Stimulated activated CD4-positive, alpha-beta T cell treated with anti-CD3 and anti-CD28 coated beads, Interleukin-2, amount 100 ng/mL, for 4 hours (primary cell): ENCODE measurements around the gene CASR.

Source experiments
- DNase-seq: peaks from one replicate; pipeline ENCODE4 v3.0.0-alpha.2; 2020; ENCODE audit warnings: low read depth

CASR gene

GRCh38 chr3:122306622-122306953, 123.1 kb downstream of the CASR start:
- DNase-seq = no peak

DNA sequence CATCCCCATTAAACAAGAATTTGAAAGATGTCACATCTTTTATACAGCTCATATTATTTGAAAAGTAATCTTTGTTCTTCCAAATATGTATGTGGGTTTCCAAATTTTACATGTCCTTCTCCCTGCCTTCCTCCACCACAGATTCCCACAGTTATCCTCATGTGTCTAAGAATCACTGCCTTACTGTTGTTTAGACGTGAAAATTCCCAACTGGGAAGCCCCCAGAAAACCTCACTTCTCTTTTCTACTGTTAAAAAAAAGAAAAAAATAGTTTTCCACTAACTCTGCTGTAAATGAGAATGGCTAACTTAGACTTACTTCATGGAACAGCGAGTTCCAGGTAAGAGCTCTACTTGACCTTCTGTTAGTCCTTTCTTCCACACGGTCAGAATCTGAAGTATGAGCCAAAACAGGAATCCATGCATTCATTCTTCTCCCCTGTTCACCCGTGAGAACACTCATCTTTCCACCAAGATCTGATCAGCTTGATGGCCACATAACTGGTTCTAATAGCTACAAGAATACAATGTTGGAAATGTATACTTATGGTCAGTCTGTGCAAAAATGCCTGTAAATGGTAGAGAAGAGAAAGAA, 123.7 kb downstream of the CASR start:
- DNase-seq = no peak

DNA sequence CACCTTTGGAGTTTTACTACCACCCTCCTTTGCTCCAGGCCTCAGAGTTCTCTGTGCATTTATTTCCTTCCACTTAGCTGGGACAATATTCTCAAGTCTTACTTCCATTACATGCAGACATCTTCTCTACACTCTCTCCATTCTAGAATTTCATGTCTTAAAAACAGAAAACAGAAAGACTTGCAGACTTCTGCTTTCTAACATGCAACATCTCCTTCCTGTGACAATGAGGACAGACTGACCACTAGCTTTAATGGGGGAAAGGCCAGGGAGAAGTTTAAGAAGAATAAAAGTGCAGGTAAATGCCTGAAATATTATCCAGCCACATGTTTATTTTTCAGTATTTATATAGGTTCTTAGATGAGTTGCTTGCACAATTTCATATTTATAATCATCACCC, 124.5 kb downstream of the CASR start:
- DNase-seq = no peak

GRCh38 chr3:122310361-122310760, 126.9 kb downstream of the CASR start:
- no peak for DNase-seq

DNA sequence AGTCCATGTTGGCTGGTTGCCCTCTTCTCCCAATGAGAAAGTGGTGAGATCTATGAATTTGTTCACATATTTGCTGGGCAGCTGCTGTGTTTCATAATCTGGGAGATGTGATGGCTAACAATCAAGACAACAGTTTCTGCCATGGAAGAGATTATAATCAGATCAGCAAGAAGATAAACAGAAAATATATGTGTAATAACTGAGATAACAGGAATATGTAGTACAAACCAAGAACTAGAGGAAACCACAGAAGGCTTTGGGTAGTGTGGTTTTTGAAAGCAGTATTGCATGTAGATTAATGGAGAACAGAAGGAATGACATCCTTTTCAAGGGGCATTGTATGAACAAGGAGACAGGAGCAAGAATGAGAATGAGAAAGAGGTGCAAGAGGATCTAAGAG, 129.4 kb downstream of the CASR start:
- no peak for DNase-seq

DNA sequence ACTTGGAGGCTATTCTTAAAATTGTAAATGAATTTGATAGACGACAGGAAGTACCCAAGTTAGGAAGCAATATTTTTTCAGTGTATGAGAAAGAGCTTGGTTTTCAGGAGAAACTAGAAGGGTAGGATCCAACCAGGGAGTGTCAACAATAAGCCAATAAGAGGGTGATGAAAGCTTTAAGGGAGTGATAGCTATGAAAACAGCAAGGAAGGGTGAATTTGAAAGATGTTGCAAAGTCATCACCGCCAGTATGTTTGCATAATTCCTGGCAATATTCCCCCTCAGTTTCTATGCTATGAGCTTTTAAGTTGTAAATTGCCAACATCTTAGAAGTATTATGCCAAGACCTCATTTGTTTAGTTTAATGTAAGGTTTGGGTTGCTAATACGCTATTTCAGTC, 129.8 kb downstream of the CASR start:
- DNase-seq = no peak

DNA sequence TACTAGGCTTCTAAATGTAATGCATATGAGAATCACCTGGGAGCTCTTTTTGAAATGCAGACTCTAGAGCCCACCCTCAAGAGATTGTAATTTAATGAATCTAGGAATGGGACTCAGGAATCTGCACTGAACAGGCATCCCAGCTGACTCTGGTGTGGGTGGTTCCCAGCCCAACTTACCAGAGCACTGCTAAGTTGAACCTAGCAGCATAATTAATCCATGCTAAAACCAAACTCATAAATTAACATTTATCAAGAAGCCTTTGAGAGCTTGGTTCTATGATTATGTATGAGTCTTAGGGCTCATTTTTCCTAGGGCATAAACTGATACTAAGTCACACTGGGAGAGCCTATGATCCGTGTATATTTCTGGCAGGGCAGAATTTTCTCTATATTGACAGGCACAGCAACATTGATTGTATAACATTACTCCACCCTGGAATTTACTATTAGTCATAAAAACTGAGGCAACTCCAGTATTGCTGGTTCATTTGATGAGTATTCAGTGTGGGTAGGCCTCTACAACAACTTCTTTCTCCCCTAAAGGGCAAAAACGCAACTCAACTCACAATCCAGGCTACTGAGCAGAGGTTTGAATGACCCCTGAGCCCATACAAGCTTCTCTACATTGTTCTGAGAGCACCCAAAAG, 130.9 kb downstream of the CASR start:
- no peak for DNase-seq

- DNase-seq = no peak
These were observed 132.2 kb downstream of the CASR start for GRCh38 chr3:122315619-122316018.

GRCh38 chr3:122316368-122316767, 132.9 kb downstream of the CASR start:
- DNase-seq = no peak

DNA sequence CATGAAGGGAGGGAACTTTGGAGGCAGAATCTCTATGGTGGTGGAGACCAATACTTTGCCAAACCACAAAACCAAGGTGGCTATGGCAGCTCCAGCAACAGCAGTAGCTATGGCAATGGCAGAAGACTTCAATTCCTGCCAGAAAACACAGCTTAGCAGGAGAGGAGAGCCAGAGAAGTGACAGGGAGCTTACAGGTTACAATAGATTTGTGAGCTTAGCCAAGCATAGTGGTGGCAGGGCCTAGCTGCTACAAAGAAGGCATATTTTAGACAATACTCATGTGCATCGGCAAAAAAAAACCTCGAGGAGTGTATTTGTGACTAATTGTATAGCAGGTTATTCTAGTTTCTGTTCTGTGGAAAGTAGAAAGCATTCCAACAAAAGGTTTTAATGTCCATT, 135.2 kb downstream of the CASR start:
- DNase-seq = no peak

DNA sequence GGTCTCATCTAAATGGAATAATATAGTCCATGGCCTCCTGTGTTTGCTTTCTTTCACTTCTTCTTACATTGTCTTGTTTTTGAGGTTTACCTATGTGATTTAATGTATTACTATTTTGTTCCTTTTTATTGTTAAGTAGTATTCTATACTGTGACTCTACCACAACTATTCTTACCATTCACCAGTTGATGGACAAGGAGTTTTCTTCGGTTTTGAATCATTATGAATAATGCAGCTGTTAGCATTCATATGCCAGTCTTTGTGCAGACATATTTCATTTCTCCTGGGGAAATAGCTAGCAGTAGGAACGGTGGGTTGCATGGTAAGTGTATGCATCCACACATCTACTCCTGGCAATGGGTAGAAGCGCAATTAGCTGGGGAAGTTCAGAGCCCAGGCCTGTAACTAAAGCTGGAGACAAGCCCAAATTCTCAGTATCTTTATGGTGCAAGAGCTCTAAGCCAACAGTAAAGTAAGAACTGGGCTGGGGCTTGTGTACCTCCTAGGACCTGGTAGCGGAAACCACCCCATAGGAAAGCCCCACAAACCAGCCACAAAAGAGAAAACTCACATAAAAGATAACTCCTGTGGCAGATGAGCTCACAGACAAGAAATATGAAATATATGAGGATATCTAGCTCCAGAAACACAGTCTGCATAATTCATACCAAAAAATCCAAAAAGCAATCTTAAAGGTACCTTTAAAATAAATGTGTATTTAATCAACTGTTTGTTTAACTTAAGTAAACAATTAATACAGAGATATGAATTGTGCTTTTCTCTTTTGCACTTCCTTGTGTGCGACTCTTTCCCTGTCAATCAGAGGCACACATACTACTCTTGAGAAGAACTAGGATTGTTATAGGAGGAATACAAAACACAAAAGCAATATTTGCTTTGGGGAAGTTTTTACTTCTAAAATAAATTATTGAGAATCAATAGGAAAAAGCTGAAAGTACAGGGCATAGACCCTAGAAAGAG, 138.9 kb downstream of the CASR start:
- no peak for DNase-seq

DNA sequence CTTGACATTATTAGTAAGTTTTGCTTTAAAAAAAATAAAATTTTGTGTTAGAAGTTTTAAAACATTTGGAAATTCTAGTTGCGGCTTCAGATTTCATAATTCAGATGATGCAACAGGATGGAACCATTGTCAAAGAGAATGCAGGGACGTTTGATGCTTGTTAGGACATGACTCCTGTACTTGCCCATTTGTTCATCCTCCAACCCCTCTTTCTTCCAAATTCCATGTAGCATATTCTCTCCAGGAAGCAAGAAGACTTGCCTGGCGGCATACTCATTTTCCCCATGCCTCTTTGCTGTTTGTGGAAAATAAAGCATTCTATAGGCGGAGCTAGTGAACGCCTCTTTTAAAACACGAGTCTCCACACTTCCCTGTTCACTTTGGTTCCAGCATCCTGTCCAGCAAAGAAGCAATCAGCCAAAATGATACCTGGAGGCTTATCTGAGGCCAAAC, 141.4 kb downstream of the CASR start, which contains the start of gene CSTA:
TSS of gene CSTA (plus strand) at position 378 of the 453 bp plus-strand sequence. CDS start at position 423, 45 bp downstream.
- no peak for DNase-seq

DNA sequence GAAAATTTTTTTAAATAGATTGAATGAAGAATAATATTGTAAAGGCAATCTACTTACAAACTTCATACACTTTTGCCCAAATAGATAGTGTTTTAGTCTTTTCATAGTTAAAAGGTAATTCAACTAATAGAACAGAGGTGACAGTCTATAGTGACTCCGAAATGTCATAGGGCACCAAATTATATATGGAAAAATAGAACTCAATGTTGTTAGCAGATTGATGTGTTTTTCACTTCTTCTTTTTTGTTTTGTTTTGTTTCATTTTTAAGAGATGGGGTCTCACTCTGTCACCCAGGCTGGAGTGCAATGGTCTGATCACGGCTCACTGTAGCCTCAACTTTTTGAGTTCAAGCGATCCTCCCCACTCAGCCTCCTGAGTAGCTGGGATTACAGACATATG, 142.3 kb downstream of the CASR start:
- no peak for DNase-seq

GRCh38 chr3:122331886-122332285, 148.4 kb downstream of the CASR start:
- no peak for DNase-seq

DNA sequence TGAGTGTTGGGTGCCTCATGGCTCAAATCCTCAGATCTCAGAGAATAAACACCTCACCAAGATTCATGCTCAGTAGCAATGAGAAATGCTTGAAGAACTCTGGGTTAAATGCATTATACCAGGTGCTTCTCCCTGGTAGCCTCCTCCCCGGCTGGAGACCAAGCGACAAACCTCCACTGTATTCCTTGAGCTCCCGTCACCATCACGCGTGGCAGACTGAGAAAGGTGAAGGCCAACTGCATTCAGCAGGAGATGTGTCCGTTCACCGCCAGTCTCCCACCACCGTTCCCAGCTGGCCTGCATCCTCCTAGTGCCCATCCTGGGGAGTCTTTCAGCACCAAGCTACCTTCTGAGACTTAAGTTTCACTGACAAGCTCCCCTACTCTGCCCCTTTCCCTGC, 149.1 kb downstream of the CASR start:
- no peak for DNase-seq
